GM06990 (cell line): Measurements from ENCODE around the gene DHDDS.

Experiments used
- DNase-seq: peaks from one replicate; pipeline ENCODE4 v3.0.0-alpha.2; 2011; ENCODE audit not compliant: insufficient read length; ENCODE audit errors: extremely low read depth
- H3K27me3 ChIP-seq: replicated peaks from 2 replicates; pipeline ENCODE4 v1.6.0; 2011; ENCODE audit warnings: low read length; ENCODE audit not compliant: control insufficient read depth, insufficient read depth
- H3K36me3 ChIP-seq: 2 replicates; pipeline ENCODE4 v1.5.1; 2011; ENCODE audit warnings: low read length; ENCODE audit not compliant: control insufficient read depth, insufficient read depth
- H3K4me3 ChIP-seq: replicated peaks from 2 replicates; pipeline ENCODE4 v1.5.1; 2011; ENCODE audit warnings: low read depth, mild to moderate bottlenecking, control low read depth, low read length
- CTCF ChIP-seq: IDR thresholded peaks from 2 replicates; pipeline ENCODE4 v1.5.1; 2011; ENCODE audit warnings: low read length, control low read depth, mild to moderate bottlenecking, inconsistent platforms; ENCODE audit not compliant: insufficient read depth, poor library complexity, severe bottlenecking

Gene DHDDS

GRCh38 chr1:26429721-26430120, 2.4 kb upstream of the DHDDS start:
- TF ChIP-seq CTCF: no peak
- H3K27me3 ChIP-seq: no peaks in the 10 kb centered on the region
- no peaks in the 10 kb centered on the region; the same call in 1 of the 2 replicates for H3K36me3 ChIP-seq
- no peak for DNase-seq
- H3K4me3 ChIP-seq: no peak overlapping the region

- H3K27me3 ChIP-seq: no peaks in the 10 kb centered on the region
- peaks cover 1% of the 10 kb centered on the region for H3K36me3 ChIP-seq
- DNase-seq: no peak
- TF ChIP-seq CTCF: no peak
- peak overlapping the region; percentile 87 for H3K4me3 ChIP-seq
Observed at GRCh38 chr1:26432793-26433192, 672 bp downstream of the DHDDS start.

GRCh38 chr1:26434161-26434752, 2.1 kb downstream of the DHDDS start:
- no peak for DNase-seq
- TF ChIP-seq CTCF: no peak
- Histone ChIP-seq H3K27me3 (no peaks in the 10 kb centered on the region), H3K4me3 (no peak overlapping the region), H3K36me3 (peaks cover 7% of the 10 kb centered on the region)

GRCh38 chr1:26438041-26438440, 5.9 kb downstream of the DHDDS start:
- Histone ChIP-seq H3K27me3 (no peaks in the 10 kb centered on the region), H3K4me3 (no peak overlapping the region), H3K36me3 (peaks cover 12% of the 10 kb centered on the region)
- no peak for TF ChIP-seq CTCF
- DNase-seq: no peak

GRCh38 chr1:26440259-26440658, 8.1 kb downstream of the DHDDS start:
- Histone ChIP-seq H3K4me3 (no peak overlapping the region), H3K27me3 (no peaks in the 10 kb centered on the region), H3K36me3 (peaks cover 24% of the 10 kb centered on the region)
- no peak for TF ChIP-seq CTCF
- DNase-seq: no peak

- H3K4me3 ChIP-seq: no peak overlapping the region
- no peak for TF ChIP-seq CTCF
- H3K36me3 ChIP-seq: peaks cover 14% of the 10 kb centered on the region
Observed at GRCh38 chr1:26449868-26450267, 17.7 kb downstream of the DHDDS start.

More at GRCh38 chr1:26449868-26450267, 17.7 kb downstream of the DHDDS start:
- DNase-seq: no peak
- no peaks in the 10 kb centered on the region for H3K27me3 ChIP-seq
